Small intestine (tissue), 7 donors: ENCODE data around the gene ADPRS. TPM values are rescaled to one million over a fixed set of nuclear protein-coding genes. Genes with fewer than 3 reads are reported as not detected.
A peak's percentile ranks its signal among the peaks of the same experiment; 100 is the strongest.

ENCODE experiments used
- DNase-seq, 2 donors: peaks; one replicate each; pipeline versions ENCODE4 v3.0.0 to v3.0.0-alpha.2; 2013
- FAIRE-seq: peaks from 2 replicates; lab custom pipeline; 2012; peaks lifted over from hg19 to GRCh38; lab: Jason Lieb, UNC
- H3K27ac ChIP-seq, 3 donors: one replicate each; pipeline ENCODE4 v1.5.1; 2013; ENCODE audit warnings: low read length in 2 of 3, mild to moderate bottlenecking in 2 of 3, control low read depth in 1 of 3, inconsistent platforms in 1 of 3, low read depth in 1 of 3, moderate library complexity in 1 of 3
- H3K27me3 ChIP-seq, 3 donors: one replicate each; pipeline ENCODE4 v1.6.1; 2013; ENCODE audit warnings: low read length in 3 of 3, inconsistent platforms in 1 of 3; ENCODE audit not compliant: control insufficient read depth in 3 of 3, insufficient read depth in 3 of 3
- H3K36me3 ChIP-seq, 3 donors: one replicate each; pipeline ENCODE4 v1.6.1; 2013; ENCODE audit warnings: low read length in 3 of 3, inconsistent platforms in 1 of 3, low read depth in 1 of 3, mild to moderate bottlenecking in 1 of 3, moderate library complexity in 1 of 3; ENCODE audit not compliant: control insufficient read depth in 3 of 3, insufficient read depth in 2 of 3
- H3K4me1 ChIP-seq, 3 donors: one replicate each; pipeline ENCODE4 v1.6.1; 2013; ENCODE audit warnings: low read length in 2 of 3, inconsistent platforms in 1 of 3, low read depth in 1 of 3, mild to moderate bottlenecking in 1 of 3, moderate library complexity in 1 of 3; ENCODE audit not compliant: control insufficient read depth in 3 of 3, insufficient read depth in 2 of 3
- H3K4me3 ChIP-seq, 3 donors: one replicate each; pipeline ENCODE4 v1.5.1; 2013; ENCODE audit warnings: low read length in 3 of 3, control low read depth in 1 of 3, inconsistent platforms in 1 of 3, low read depth in 1 of 3, mild to moderate bottlenecking in 1 of 3, moderate library complexity in 1 of 3
- H3K9me3 ChIP-seq, 2 donors: one replicate each; pipeline ENCODE4 v1.6.1; 2013; ENCODE audit warnings: low read depth in 1 of 2, low read length in 1 of 2; ENCODE audit not compliant: control insufficient read depth in 2 of 2, insufficient read depth in 1 of 2
- WGBS, 3 donors: extraction: QIAGEN DNeasy Blood & Tissue Kit; methylation state at CpG; one replicate each; pipeline ENCODE4 v1.1.7; 2013; 5-methylcytosine and 5-hydroxymethylcytosine counted together
- polyA plus RNA-seq, 4 donors: library from polyadenylated mRNA; stranded (reverse) in 3 of 4; unstranded in 1 of 4; fragments of 200-250 nt in 3 of 4; fragments of 120-200 nt in 1 of 4; gene quantifications; one replicate each; pipeline versions ENCODE4 v1.2.1 to v1.2.3, GENCODE V29; 2013
- donor health status: healthy with polysubstance abuse.
- donor health status: control.
- donor health status: control.
- donor health status: Bipolar disorder and iron deficiency.
- donor health status: healthy.

ADPRS gene
- polyA plus RNA-seq, 4 donors: 24.2 to 38.4 (median 33.4) TPM

GRCh38 chr1:36107394-36107793 is 18.7 kb downstream of the ADPRS start:
- WGBS, 3 donors: 89 to 93% (median 90%) methylated on average over 7 to 9 of the region's 9 CpGs

GRCh38 chr1:36108314-36108713 is 19.6 kb downstream of the ADPRS start:
- Histone ChIP-seq H3K36me3 (no peaks in the 10 kb centered on the region), H3K9me3 (no peaks in the 10 kb centered on the region), H3K4me1 (no peaks in the 10 kb centered on the region), H3K4me3 (no peak overlapping the region), H3K27me3 (no peaks in the 10 kb centered on the region), H3K27ac (no peak overlapping the region)
- 73 to 84% (median 79%) methylated on average over 14 of the region's 14 CpGs for WGBS, 3 donors
- DNase-seq (no peak), FAIRE-seq (no peak)

More at GRCh38 chr1:36107394-36107793, 18.7 kb downstream of the ADPRS start:
- Histone ChIP-seq H3K36me3 (no peaks in the 10 kb centered on the region), H3K27ac (no peak overlapping the region), H3K27me3 (no peaks in the 10 kb centered on the region), H3K9me3 (no peaks in the 10 kb centered on the region), H3K4me1 (no peaks in the 10 kb centered on the region), H3K4me3 (no peak overlapping the region)
- FAIRE-seq (no peak), DNase-seq (no peak)

GRCh38 chr1:36109041-36109679 is 20.5 kb downstream of the ADPRS start:
- DNase-seq: no peak
- H3K9me3 ChIP-seq: no peaks in the 10 kb centered on the region
- no peak for FAIRE-seq
- no peaks in the 10 kb centered on the region for H3K27me3 ChIP-seq
- H3K4me1 ChIP-seq: no peaks in the 10 kb centered on the region
- WGBS, 3 donors: 76 to 86% (median 82%) methylated on average over 11 of the region's 11 CpGs
- no peaks in the 10 kb centered on the region for H3K36me3 ChIP-seq
- no peak overlapping the region for H3K4me3 ChIP-seq
- peak overlapping the region in 1 of 3 donors; percentile 5 for H3K27ac ChIP-seq

GRCh38 chr1:36111151-36111550 is 22.5 kb downstream of the ADPRS start:
- WGBS, 3 donors: 58 to 64% (median 61%) methylated on average over 4 of the region's 4 CpGs
- no peaks in the 10 kb centered on the region for H3K36me3 ChIP-seq
- FAIRE-seq (no peak), DNase-seq (no peak)
- no peak overlapping the region for H3K4me3 ChIP-seq
- H3K4me1 ChIP-seq: no peaks in the 10 kb centered on the region
- H3K27me3 ChIP-seq: no peaks in the 10 kb centered on the region
- no peak overlapping the region for H3K27ac ChIP-seq
- H3K9me3 ChIP-seq: no peaks in the 10 kb centered on the region

- Histone ChIP-seq H3K27me3 (no peaks in the 10 kb centered on the region), H3K4me1 (no peaks in the 10 kb centered on the region), H3K4me3 (no peak overlapping the region), H3K27ac (no peak overlapping the region), H3K9me3 (no peaks in the 10 kb centered on the region), H3K36me3 (no peaks in the 10 kb centered on the region)
- WGBS, 3 donors: 82 to 87% (median 85%) methylated on average over 9 of the region's 9 CpGs
- no peak for DNase-seq
- no peak for FAIRE-seq
These were observed 24.1 kb downstream of the ADPRS start for GRCh38 chr1:36112823-36113222.

- Histone ChIP-seq H3K4me1 (no peaks in the 10 kb centered on the region), H3K9me3 (no peaks in the 10 kb centered on the region), H3K27me3 (peaks cover 0 to 3% (median 0%) of the 10 kb centered on the region in 3 donors), H3K36me3 (no peaks in the 10 kb centered on the region), H3K4me3 (no peak overlapping the region), H3K27ac (no peak overlapping the region)
- 64 to 78% (median 73%) methylated on average over 5 of the region's 5 CpGs for WGBS, 3 donors
- DNase-seq (no peak), FAIRE-seq (no peak)
These were observed 25.7 kb downstream of the ADPRS start for GRCh38 chr1:36114371-36114770.

GRCh38 chr1:36115200-36115669 is 26.5 kb downstream of the ADPRS start:
- Histone ChIP-seq H3K4me1 (no peaks in the 10 kb centered on the region), H3K27me3 (peaks cover 0 to 3% (median 0%) of the 10 kb centered on the region in 3 donors), H3K4me3 (no peak overlapping the region), H3K36me3 (no peaks in the 10 kb centered on the region), H3K27ac (no peak overlapping the region), H3K9me3 (no peaks in the 10 kb centered on the region)
- DNase-seq (no peak), FAIRE-seq (no peak)
- WGBS, 3 donors: 67 to 83% (median 77%) methylated on average over 18 of the region's 18 CpGs

- no peaks in the 10 kb centered on the region for H3K9me3 ChIP-seq
- H3K36me3 ChIP-seq: no peaks in the 10 kb centered on the region
- peaks cover 0 to 3% (median 0%) of the 10 kb centered on the region in 3 donors for H3K27me3 ChIP-seq
- no peak for DNase-seq
- WGBS, 3 donors: 74 to 79% (median 74%) methylated on average over 5 of the region's 5 CpGs
- no peak for FAIRE-seq
- H3K4me3 ChIP-seq: no peak overlapping the region
- no peak overlapping the region for H3K27ac ChIP-seq
- H3K4me1 ChIP-seq: no peaks in the 10 kb centered on the region
These were observed 27.2 kb downstream of the ADPRS start for GRCh38 chr1:36115931-36116330.

GRCh38 chr1:36116901-36117300 is 28.2 kb downstream of the ADPRS start:
- 86 to 91% (median 87%) methylated on average over 5 of the region's 5 CpGs for WGBS, 3 donors
- no peaks in the 10 kb centered on the region for H3K9me3 ChIP-seq
- H3K4me3 ChIP-seq: no peak overlapping the region
- no peak overlapping the region for H3K27ac ChIP-seq
- H3K36me3 ChIP-seq: no peaks in the 10 kb centered on the region
- DNase-seq: no peak
- peaks cover 0 to 5% (median 0%) of the 10 kb centered on the region in 3 donors for H3K27me3 ChIP-seq
- no peaks in the 10 kb centered on the region for H3K4me1 ChIP-seq
- no peak for FAIRE-seq
